Neural cell (in vitro differentiated cells): Measurements from ENCODE around the gene DPY19L2.
"Not testable (repeated sequence)": the region's sequence is repeated elsewhere in the genome, so short reads cannot be mapped to it uniquely, and the experiment has no call there.

Experiments used
- EP300 ChIP-seq: fragments of 450-650 bp; conservative IDR thresholded peaks from 2 replicates; pipeline ENCODE4 v1.6.1; 2014; ENCODE audit warnings: antibody characterized with exemption, mild to moderate bottlenecking, moderate library complexity; ENCODE audit not compliant: poor library complexity, severe bottlenecking
- EZH2 ChIP-seq: fragments of 200-600, 300-800 bp; shearing (Covaris generic), sonication (generic); IDR thresholded peaks from 2 replicates; pipeline ENCODE4 v1.6.1; 2014; ENCODE audit warnings: antibody characterized with exemption, low read length, borderline replicate concordance, mild to moderate bottlenecking; ENCODE audit not compliant: insufficient read depth, poor library complexity, severe bottlenecking
- POLR2AphosphoS5 ChIP-seq: IDR thresholded peaks from 2 replicates; pipeline ENCODE4 v1.6.1; 2012
- RAD21 ChIP-seq: fragments of 450-650 bp; conservative IDR thresholded peaks from 2 replicates; pipeline ENCODE4 v1.6.1; 2014; ENCODE audit warnings: antibody characterized with exemption, mild to moderate bottlenecking, moderate library complexity
- REST ChIP-seq: IDR thresholded peaks from 2 replicates; pipeline ENCODE4 v1.6.1; 2012; ENCODE audit warnings: borderline replicate concordance
- SMC3 ChIP-seq: fragments of 450-650 bp; conservative IDR thresholded peaks from 2 replicates; pipeline ENCODE4 v1.6.1; 2014; ENCODE audit warnings: antibody characterized with exemption, mild to moderate bottlenecking, moderate library complexity; ENCODE audit not compliant: poor library complexity
- TAF1 ChIP-seq: IDR thresholded peaks from 2 replicates; pipeline ENCODE4 v1.6.1; 2012; ENCODE audit warnings: low read depth
- TF ChIP-seq, protein P1 (sequence below): fragments of 450-650 bp; IDR thresholded peaks from 2 replicates; pipeline ENCODE4 v1.5.1; 2014; ENCODE audit warnings: antibody characterized with exemption, mild to moderate bottlenecking, moderate library complexity; ENCODE audit not compliant: poor library complexity, severe bottlenecking

DNA sequence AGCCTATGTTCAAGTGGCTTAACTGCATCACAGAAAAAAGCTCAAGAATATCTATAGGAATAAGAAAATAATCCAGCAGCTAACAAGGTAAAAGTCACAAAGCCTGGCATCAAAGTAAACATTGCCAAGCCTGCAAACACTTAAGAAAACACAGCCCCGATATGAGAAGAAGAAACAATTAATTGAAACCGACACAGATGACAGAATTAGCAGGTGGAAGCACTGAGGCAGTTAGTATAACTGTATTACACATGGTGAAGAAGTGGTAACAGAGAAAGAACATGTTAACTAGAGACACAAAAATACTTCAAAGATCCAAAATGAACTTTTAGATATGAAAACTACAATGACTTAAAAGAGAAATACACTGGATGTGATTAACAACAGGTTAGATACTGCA, 57.0 kb downstream of the DPY19L2 start:
- TF ChIP-seq TAF1, EZH2, POLR2AphosphoS5, REST, EP300, SMC3, RAD21: not testable (repeated sequence)
- TF ChIP-seq, protein P1, sequence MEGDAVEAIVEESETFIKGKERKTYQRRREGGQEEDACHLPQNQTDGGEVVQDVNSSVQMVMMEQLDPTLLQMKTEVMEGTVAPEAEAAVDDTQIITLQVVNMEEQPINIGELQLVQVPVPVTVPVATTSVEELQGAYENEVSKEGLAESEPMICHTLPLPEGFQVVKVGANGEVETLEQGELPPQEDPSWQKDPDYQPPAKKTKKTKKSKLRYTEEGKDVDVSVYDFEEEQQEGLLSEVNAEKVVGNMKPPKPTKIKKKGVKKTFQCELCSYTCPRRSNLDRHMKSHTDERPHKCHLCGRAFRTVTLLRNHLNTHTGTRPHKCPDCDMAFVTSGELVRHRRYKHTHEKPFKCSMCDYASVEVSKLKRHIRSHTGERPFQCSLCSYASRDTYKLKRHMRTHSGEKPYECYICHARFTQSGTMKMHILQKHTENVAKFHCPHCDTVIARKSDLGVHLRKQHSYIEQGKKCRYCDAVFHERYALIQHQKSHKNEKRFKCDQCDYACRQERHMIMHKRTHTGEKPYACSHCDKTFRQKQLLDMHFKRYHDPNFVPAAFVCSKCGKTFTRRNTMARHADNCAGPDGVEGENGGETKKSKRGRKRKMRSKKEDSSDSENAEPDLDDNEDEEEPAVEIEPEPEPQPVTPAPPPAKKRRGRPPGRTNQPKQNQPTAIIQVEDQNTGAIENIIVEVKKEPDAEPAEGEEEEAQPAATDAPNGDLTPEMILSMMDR: not testable (repeated sequence)
